Measurements from ENCODE around the gene ZNF883. TPM values are rescaled to one million over a fixed set of nuclear protein-coding genes. Genes with fewer than 3 reads are reported as not detected.

The ZNF883 gene
- total RNA-seq, 1 donor from 2014 or later = 28.1 TPM

- DNase-seq (ENCODE audit: low spot score in 2 of 2) (peak in 1 of 2 donors; percentile 20), FAIRE-seq (no peak)
Observed at GRCh38 chr9:112925058-112925641, 86.8 kb downstream of the ZNF883 start.

- no peak for DNase-seq (ENCODE audit: low spot score in 2 of 2)
- FAIRE-seq = no peak
Observed at GRCh38 chr9:112921549-112921948, 90.4 kb downstream of the ZNF883 start.

GRCh38 chr9:112917987-112918362, 94.0 kb downstream of the ZNF883 start:
- DNase-seq (ENCODE audit: low spot score in 2 of 2) = no peak
- no peak for FAIRE-seq

- FAIRE-seq (no peak), DNase-seq (ENCODE audit: low spot score in 2 of 2) (no peak)
Observed at GRCh38 chr9:112917047-112917986, 94.7 kb downstream of the ZNF883 start.

- no peak for FAIRE-seq
- no peak for DNase-seq (ENCODE audit: low spot score in 2 of 2)
Observed at GRCh38 chr9:112914524-112914923, 97.5 kb downstream of the ZNF883 start.

GRCh38 chr9:112913326-112913725, 98.7 kb downstream of the ZNF883 start:
- no peak for DNase-seq (ENCODE audit: low spot score in 2 of 2)
- FAIRE-seq = no peak

GRCh38 chr9:112912636-112913035, 99.4 kb downstream of the ZNF883 start:
- DNase-seq (ENCODE audit: low spot score in 2 of 2) (no peak), FAIRE-seq (no peak)

- DNase-seq (ENCODE audit: low spot score in 2 of 2) = no peak
- FAIRE-seq = no peak
Observed at GRCh38 chr9:112911736-112912135, 100.3 kb downstream of the ZNF883 start.

Other genes starting within 250 kb of the ZNF883 start
- not detected for gene SLC46A2, start 121.3 kb downstream of the ZNF883 start, total RNA-seq
- gene ZFP37, start 44.5 kb upstream of the ZNF883 start, total RNA-seq = 22.8 TPM
- gene SLC31A2, start 138.8 kb upstream of the ZNF883 start, total RNA-seq = 6.9 TPM
- 9.8 TPM for gene FKBP15, start 209.1 kb upstream of the ZNF883 start, total RNA-seq
- 7.3 TPM for gene SLC31A1, start 209.4 kb upstream of the ZNF883 start, total RNA-seq